GM18951 (cell line): Measurements from ENCODE around the gene PAX2.

Experiments
- POLR2A ChIP-seq: IDR thresholded peaks from 4 replicates; pipeline ENCODE4 v1.6.1; 2011; ENCODE audit warnings: mild to moderate bottlenecking; ENCODE audit not compliant: insufficient read length, insufficient read depth; ENCODE audit errors: extremely low read depth
- in situ Hi-C: fragments of 300-500 bp; cut with MboI; formaldehyde crosslinking; loops from one replicate; pipeline ENCODE4 v1.12.0; 2022; ENCODE audit warnings: low sequenced_read_pairs, mixed read lengths, inconsistent platforms; ENCODE audit not compliant: unreplicated experiment

Gene PAX2

GRCh38 chr10:100788002-100788903 is 42.9 kb downstream of the PAX2 start:
- no peak for TF ChIP-seq POLR2A
- in situ Hi-C loops: no loop called here

- in situ Hi-C loops: no loop called here
- TF ChIP-seq POLR2A: no peak
Measured at GRCh38 chr10:100790761-100791208, 45.4 kb downstream of the PAX2 start.

GRCh38 chr10:100791369-100792058 is 46.1 kb downstream of the PAX2 start:
- no peak for TF ChIP-seq POLR2A
- in situ Hi-C loops: no loop called here

- no peak for TF ChIP-seq POLR2A
- in situ Hi-C loops: no loop called here
Measured at GRCh38 chr10:100792574-100792973, 47.2 kb downstream of the PAX2 start.

- in situ Hi-C loops: no loop called here
- TF ChIP-seq POLR2A: no peak
Measured at GRCh38 chr10:100793055-100793454, 47.7 kb downstream of the PAX2 start.

GRCh38 chr10:100799881-100800280 is 54.5 kb downstream of the PAX2 start:
- no peak for TF ChIP-seq POLR2A
- in situ Hi-C loops: no loop called here

GRCh38 chr10:100800931-100801330 is 55.5 kb downstream of the PAX2 start:
- in situ Hi-C loops: no loop called here
- TF ChIP-seq POLR2A: no peak

GRCh38 chr10:100802196-100802595 is 56.8 kb downstream of the PAX2 start:
- in situ Hi-C loops: no loop called here
- no peak for TF ChIP-seq POLR2A

GRCh38 chr10:100802607-100803006 is 57.2 kb downstream of the PAX2 start:
- no peak for TF ChIP-seq POLR2A
- in situ Hi-C loops: no loop called here

- in situ Hi-C loops: no loop called here
- TF ChIP-seq POLR2A: no peak
Measured at GRCh38 chr10:100803492-100803891, 58.1 kb downstream of the PAX2 start.

- in situ Hi-C loops: no loop called here
Measured at GRCh38 chr10:100803908-100804307, 58.5 kb downstream of the PAX2 start.

GRCh38 chr10:100805543-100806355 is 60.4 kb downstream of the PAX2 start:
- no peak for TF ChIP-seq POLR2A
- in situ Hi-C loops: no loop called here

More at GRCh38 chr10:100803908-100804307, 58.5 kb downstream of the PAX2 start:
- TF ChIP-seq POLR2A: no peak

GRCh38 chr10:100806356-100806645 is 60.9 kb downstream of the PAX2 start:
- in situ Hi-C loops: no loop called here
- no peak for TF ChIP-seq POLR2A
